HepG2 (cell line): ENCODE data around the gene MADD. TPM values are rescaled to one million over a fixed set of nuclear protein-coding genes. Genes with fewer than 3 reads are reported as not detected.

Experiments
- KDM5B ChIP-seq: sonication (generic); formaldehyde crosslinking; IDR thresholded peaks from 2 replicates; pipeline ENCODE4 v1.4.0; 2020; ENCODE audit warnings: missing genetic modification reagents, mild to moderate bottlenecking, borderline replicate concordance
- LRRFIP1 ChIP-seq: sonication (generic); formaldehyde crosslinking; conservative IDR thresholded peaks from 2 replicates; pipeline ENCODE4 v1.4.0; 2020; ENCODE audit warnings: missing genetic modification reagents
- NFRKB ChIP-seq: fragments of 450-650 bp; IDR thresholded peaks from 2 replicates; pipeline ENCODE4 v1.6.1; 2017
- NFYC ChIP-seq: IDR thresholded peaks from 2 replicates; pipeline ENCODE4 v1.6.1; 2016; ENCODE audit warnings: missing genetic modification reagents, missing compliant biosample characterization
- PRDM15 ChIP-seq: sonication (generic); formaldehyde crosslinking; IDR thresholded peaks from 2 replicates; pipeline ENCODE4 v1.4.0; 2020; ENCODE audit warnings: missing genetic modification reagents
- RFXAP ChIP-seq: sonication (generic); formaldehyde crosslinking; IDR thresholded peaks from 2 replicates; pipeline ENCODE4 v1.4.0; 2020; ENCODE audit warnings: missing genetic modification reagents, borderline replicate concordance
- SMAD9 ChIP-seq: sonication (generic); formaldehyde crosslinking; IDR thresholded peaks from 2 replicates; pipeline ENCODE4 v1.5.1; 2020; ENCODE audit warnings: mild to moderate bottlenecking, missing genetic modification reagents
- YEATS4 ChIP-seq: sonication (generic); formaldehyde crosslinking; IDR thresholded peaks from 2 replicates; pipeline ENCODE4 v1.4.0; 2020; ENCODE audit warnings: missing genetic modification reagents, borderline replicate concordance
- ZBTB8A ChIP-seq: sonication (generic); formaldehyde crosslinking; IDR thresholded peaks from 2 replicates; pipeline ENCODE4 v1.4.0; 2020; ENCODE audit warnings: mild to moderate bottlenecking, low read depth, missing genetic modification reagents, borderline replicate concordance
- ZNF275 ChIP-seq: sonication (generic); formaldehyde crosslinking; IDR thresholded peaks from 2 replicates; pipeline ENCODE4 v1.8.0; 2022; ENCODE audit warnings: missing genetic modification reagents, mild to moderate bottlenecking, inconsistent platforms, borderline replicate concordance
- polyA plus RNA-seq, 8 experiments: library from polyadenylated mRNA; depleted of rRNA in 3 of 8; stranded (reverse) in 7 of 8; unstranded in 1 of 8; fragments of >200 nt; fragmentation: Illumina TruSeq in 4 of 8; extraction: Trizol in 4 of 8; gene quantifications; 2 replicates each; pipeline versions ENCODE4 v1.2.1 to v1.2.3, GENCODE V29; 2011 to 2016; ENCODE audit warnings: low read depth in 4 of 8, missing spikeins in 1 of 8, mixed read lengths in 1 of 8; ENCODE audit not compliant: insufficient read depth in 1 of 8
- total RNA-seq, 5 experiments: library from RNA; depleted of rRNA; stranded (reverse); fragments of >200 nt; fragmentation: Illumina TruSeq; extraction: Trizol; gene quantifications; 2 replicates each; pipeline ENCODE4 v1.2.3, GENCODE V29; 2016; ENCODE audit warnings: low read depth in 1 of 5
- TF ChIP-seq, protein P1 (sequence below): sonication (generic); formaldehyde crosslinking; IDR thresholded peaks from 2 replicates; pipeline ENCODE4 v1.4.0; 2020; ENCODE audit warnings: mild to moderate bottlenecking, missing genetic modification reagents
- TF ChIP-seq, protein P2 (sequence below): sonication (generic); formaldehyde crosslinking; IDR thresholded peaks from 2 replicates; pipeline ENCODE4 v1.8.1; 2023; ENCODE audit warnings: mild to moderate bottlenecking, inconsistent platforms, moderate library complexity, missing genetic modification reagents, borderline replicate concordance
- TF ChIP-seq, protein P3 (sequence below): sonication (generic); formaldehyde crosslinking; IDR thresholded peaks from 2 replicates; pipeline ENCODE4 v1.4.0; 2020; ENCODE audit warnings: mild to moderate bottlenecking, missing genetic modification reagents

Gene MADD
- total and polyA plus RNA-seq, 2 of the 13 experiments (the other 11 are each of a cell fraction or from before 2014, with no cell fraction given), result 18.0 to 29.2 TPM

GRCh38 chr11:47257517-47258316 lies 12.2 kb upstream of the MADD start, which contains the start of gene NR1H3 (continued):
- TF ChIP-seq NFRKB, result no peak
- TF ChIP-seq NFYC (CRISPR knock-in tag), result no peak
- no peak for TF ChIP-seq ZNF275 (CRISPR knock-in tag)
- TF ChIP-seq, protein P1, sequence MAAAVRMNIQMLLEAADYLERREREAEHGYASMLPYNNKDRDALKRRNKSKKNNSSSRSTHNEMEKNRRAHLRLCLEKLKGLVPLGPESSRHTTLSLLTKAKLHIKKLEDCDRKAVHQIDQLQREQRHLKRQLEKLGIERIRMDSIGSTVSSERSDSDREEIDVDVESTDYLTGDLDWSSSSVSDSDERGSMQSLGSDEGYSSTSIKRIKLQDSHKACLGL, result no peak; the same call in 1 of the 2 replicates
- TF ChIP-seq, protein P2, sequence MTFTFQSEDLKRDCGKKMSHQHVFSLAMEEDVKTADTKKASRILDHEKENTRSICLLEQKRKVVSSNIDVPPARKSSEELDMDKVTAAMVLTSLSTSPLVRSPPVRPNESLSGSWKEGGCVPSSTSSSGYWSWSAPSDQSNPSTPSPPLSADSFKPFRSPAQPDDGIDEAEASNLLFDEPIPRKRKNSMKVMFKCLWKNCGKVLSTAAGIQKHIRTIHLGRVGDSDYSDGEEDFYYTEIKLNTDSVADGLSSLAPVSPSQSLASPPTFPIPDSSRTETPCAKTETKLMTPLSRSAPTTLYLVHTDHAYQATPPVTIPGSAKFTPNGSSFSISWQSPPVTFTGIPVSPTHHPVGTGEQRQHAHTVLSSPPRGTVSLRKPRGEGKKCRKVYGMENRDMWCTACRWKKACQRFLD, result no peak
- TF ChIP-seq LRRFIP1 (CRISPR knock-in tag), result no peak
- no peak for TF ChIP-seq ZBTB8A (CRISPR knock-in tag)
- no peak for TF ChIP-seq SMAD9
- TF ChIP-seq PRDM15 (CRISPR knock-in tag), result no peak
- TF ChIP-seq RFXAP (CRISPR knock-in tag), result peak; percentile 54; the same call in 1 of the 2 replicates
- TF ChIP-seq YEATS4 (CRISPR knock-in tag), result peak; percentile 30; the same call in 1 of the 2 replicates
- TF ChIP-seq, protein P3, sequence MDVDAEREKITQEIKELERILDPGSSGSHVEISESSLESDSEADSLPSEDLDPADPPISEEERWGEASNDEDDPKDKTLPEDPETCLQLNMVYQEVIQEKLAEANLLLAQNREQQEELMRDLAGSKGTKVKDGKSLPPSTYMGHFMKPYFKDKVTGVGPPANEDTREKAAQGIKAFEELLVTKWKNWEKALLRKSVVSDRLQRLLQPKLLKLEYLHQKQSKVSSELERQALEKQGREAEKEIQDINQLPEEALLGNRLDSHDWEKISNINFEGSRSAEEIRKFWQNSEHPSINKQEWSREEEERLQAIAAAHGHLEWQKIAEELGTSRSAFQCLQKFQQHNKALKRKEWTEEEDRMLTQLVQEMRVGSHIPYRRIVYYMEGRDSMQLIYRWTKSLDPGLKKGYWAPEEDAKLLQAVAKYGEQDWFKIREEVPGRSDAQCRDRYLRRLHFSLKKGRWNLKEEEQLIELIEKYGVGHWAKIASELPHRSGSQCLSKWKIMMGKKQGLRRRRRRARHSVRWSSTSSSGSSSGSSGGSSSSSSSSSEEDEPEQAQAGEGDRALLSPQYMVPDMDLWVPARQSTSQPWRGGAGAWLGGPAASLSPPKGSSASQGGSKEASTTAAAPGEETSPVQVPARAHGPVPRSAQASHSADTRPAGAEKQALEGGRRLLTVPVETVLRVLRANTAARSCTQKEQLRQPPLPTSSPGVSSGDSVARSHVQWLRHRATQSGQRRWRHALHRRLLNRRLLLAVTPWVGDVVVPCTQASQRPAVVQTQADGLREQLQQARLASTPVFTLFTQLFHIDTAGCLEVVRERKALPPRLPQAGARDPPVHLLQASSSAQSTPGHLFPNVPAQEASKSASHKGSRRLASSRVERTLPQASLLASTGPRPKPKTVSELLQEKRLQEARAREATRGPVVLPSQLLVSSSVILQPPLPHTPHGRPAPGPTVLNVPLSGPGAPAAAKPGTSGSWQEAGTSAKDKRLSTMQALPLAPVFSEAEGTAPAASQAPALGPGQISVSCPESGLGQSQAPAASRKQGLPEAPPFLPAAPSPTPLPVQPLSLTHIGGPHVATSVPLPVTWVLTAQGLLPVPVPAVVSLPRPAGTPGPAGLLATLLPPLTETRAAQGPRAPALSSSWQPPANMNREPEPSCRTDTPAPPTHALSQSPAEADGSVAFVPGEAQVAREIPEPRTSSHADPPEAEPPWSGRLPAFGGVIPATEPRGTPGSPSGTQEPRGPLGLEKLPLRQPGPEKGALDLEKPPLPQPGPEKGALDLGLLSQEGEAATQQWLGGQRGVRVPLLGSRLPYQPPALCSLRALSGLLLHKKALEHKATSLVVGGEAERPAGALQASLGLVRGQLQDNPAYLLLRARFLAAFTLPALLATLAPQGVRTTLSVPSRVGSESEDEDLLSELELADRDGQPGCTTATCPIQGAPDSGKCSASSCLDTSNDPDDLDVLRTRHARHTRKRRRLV (CRISPR knock-in tag), result 0 out of 2 replicates have a peak, but pooled peaks have one; percentile 32
- 0 out of 2 replicates have a peak, but pooled peaks have one; percentile 40 for TF ChIP-seq KDM5B (CRISPR knock-in tag)
